GM18873 (cell line): ENCODE results near the gene AKR1C3.
"Not testable (repeated sequence)": the region's sequence is repeated elsewhere in the genome, so short reads cannot be mapped to it uniquely, and the experiment has no call there.

Experiments
- ATAC-seq: cut with Tn5 transposase; IDR thresholded peaks from one replicate; pipeline ENCODE4 v1.9.1; 2021; ENCODE audit warnings: mild to moderate bottlenecking, moderate library complexity, moderate number of reproducible peaks; ENCODE audit not compliant: unreplicated experiment, low FRiP score

Gene AKR1C3

DNA sequence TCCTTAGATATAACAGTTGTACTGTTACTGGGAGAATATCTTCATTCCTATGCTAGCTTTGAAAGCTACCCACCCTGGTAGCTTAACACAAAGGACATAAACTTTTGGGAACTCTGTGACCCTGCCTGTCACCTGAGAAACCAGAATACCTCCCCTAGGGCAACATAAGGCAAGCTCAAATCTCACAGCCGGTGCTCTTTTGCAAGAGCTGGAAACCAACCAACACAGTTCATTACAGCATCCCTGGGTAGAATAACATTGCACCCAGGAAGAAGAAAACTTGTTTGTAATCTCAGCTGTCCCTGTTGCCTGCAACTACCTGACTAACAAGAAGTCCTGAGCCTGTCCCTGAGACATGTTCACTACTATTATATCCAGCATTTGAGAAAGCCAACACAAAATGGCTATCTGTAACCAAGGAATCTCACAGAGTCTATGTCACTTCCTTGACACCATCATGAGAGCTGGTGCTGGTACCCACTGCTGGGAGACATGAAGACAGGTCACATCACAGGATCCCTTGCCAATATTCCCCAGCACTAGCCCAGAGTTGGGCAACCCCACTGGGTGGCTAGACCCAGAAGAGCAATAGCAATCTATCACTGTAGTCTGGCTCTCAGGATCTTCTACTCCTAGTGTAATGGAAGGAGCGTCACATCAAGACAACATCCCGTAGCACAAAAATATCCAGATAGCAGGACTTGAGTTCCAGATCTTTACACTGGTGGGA is 31.3 kb downstream of the AKR1C3 start:
- ATAC-seq = no peak

DNA sequence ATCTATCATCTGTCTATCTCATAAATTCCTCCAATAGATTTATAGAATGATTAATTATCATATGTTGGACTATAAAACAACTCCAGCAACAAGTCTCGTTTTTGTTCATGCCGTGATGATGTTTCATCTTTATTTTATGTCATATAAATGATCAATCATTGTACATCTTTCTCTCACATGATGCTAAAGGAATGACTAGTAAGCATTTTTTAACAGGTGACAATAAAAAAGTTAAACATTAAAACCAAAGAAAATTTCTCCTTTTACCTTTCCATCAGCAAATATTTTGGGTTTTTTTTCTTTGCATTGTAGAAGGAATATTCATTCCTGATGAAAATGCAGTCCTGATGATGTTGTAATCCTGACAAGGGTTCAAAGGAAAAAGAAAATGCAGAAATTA is 41.4 kb downstream of the AKR1C3 start:
- ATAC-seq = no peak

- no peak for ATAC-seq
Measured at GRCh38 chr10:5136468-5137087, 42.4 kb downstream of the AKR1C3 start.

DNA sequence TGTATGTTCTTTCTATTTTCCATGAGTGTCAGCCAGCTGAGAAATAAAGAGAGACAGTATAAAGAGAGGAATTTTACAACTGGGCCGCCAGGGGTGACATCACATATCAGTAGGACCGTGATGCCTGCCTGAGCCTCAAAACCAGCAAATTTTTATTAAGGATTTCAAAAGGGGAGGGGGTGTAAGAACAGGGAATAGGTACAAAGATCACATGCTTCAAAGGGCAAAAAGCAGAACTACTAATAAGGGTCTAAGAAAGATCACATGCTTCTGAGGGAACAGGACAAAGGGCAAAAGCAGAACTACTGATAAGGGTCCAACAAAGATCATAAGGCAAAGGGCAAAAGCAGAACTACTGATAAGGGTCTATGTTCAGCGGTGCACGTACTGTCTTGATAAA is 43.5 kb downstream of the AKR1C3 start:
- ATAC-seq = not testable (repeated sequence)

DNA sequence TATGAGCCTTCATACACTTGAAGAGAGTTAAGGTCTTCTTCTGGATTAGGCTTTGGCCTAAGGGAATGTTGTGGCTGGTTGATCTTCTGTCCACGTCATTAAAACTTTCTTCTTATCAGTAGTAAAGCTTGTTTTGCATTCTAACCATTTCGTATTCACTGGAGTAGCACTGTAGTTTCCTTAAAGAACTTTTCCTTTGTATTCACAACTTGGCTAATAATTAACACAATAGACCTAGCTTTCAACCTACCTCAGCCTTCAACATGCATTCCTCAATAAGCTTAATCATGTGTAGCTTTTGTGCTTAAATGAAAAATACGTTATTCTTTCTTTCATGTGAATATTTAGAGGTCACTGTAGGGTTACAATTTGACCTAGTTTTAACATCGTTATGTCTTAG is 48.0 kb downstream of the AKR1C3 start:
- no peak for ATAC-seq

- no peak for ATAC-seq
Measured at GRCh38 chr10:5143137-5143536, 48.9 kb downstream of the AKR1C3 start.

- ATAC-seq = no peak
Measured at GRCh38 chr10:5146920-5147254, 52.7 kb downstream of the AKR1C3 start.

DNA sequence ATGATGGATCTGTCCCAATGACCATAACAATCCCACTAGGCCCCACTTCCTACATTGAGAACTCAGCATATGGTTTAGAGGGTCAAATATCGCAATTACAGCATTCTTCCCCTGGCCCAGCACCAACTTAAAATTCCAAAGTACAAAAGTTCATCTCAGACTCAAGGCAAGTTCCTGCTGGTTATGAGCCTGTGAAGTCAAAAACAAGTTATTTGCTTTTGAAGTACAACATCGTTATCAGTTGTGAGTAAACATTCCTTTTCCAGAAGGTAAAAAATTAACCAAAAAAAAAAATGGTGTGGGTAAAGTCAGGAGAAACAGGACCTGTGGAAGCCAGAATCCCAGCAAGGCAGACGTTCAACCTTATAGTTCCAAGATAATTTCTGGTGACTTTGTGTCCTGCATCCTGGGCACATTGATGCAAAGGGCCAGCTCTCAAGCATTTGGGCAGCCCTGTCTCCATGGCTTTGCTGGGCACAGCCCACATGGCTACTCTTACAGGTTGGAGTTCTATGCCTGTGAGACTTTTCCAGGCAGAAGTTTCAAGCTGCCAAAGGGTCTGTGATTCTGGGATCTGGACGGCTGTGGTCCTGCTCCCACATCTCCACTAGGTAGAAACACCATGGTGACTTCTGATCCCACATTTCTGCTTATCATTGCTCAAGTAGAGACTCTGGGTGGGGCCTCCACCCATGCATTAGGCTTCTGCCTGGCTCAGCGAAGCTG is 53.2 kb downstream of the AKR1C3 start:
- no peak for ATAC-seq

DNA sequence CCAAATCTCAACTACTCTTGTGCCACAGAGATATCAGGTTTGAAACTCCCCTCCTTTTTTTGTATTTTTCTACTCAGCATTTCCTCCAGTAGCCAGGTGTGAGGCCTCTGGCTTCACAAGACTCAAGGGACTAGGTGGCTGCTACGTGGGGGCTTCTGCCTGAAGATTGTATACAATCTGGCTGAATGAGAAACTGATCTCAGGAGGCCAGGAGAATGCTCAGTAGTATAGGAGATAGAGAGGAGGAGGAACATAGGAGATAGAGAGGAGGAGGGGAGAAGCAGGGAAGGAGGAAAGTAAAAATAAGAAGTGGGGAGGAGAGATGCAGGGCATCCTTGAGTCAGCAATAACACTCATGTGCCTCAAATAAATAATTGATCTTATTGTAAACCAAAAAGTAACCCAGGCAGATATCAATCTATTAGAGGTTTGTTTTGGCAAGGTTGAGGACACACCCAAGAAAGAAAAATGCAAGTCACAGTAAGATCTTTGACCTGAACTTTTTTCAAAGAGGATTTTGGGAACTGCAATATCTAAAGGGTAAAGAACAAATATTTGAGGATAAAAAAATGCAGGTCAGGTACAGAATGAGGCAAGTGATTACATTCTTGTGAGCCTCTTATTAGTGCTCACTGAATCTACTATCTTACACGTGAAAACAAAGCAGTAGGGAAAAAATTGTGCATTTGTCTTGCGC is 53.9 kb downstream of the AKR1C3 start:
- no peak for ATAC-seq

DNA sequence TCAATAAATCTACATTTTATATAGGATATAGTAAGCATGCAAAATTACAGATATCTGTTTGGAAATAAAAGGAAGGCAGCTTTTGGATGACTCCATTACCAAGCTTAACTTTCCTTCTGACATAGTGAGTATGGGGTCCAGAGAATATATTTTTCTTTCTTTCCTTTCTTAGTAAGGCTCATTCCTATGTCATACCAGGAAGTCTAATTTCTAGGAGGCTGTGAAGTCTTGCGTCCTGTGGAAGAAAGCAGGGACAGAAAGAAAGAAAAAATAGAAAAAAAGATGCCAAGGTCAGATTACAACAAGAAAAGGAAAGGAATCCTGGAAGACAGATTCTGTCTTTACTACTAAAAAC is 54.4 kb downstream of the AKR1C3 start:
- no peak for ATAC-seq

GRCh38 chr10:5151076-5151475 is 56.9 kb downstream of the AKR1C3 start:
- no peak for ATAC-seq

DNA sequence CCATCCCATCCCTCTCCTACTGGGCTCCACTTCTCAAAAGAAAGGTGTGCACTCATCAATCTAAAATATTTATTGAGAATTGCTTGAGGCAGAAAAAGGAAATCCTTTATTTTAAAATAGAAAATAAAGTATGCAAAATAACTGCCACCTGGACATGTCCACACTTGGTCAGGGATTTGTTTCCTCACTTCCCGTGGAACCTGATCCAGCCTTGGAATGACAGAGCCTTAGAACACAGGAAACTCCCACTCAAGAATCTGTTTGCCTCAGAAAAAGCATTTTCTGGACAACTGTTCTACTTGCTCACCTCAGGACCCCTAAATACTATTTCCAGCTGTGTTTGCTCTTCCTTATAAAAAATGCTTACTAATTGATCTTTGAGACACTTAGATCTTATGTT is 61.7 kb downstream of the AKR1C3 start:
- ATAC-seq = no peak
